SK-N-SH (cell line): ENCODE measurements around the gene GNAT1.

Source experiments
- CHD2 ChIP-seq: fragments of 150-350 bp; IDR thresholded peaks from 2 replicates; pipeline ENCODE4 v1.6.1; 2018; ENCODE audit warnings: low read length; ENCODE audit not compliant: partially characterized antibody
- FOXJ3 ChIP-seq: sonication (generic); formaldehyde crosslinking; IDR thresholded peaks from 2 replicates; pipeline ENCODE4 v1.5.1; 2020; ENCODE audit warnings: mild to moderate bottlenecking, missing genetic modification reagents
- FOXM1 ChIP-seq: IDR thresholded peaks from 2 replicates; pipeline ENCODE4 v1.4.0; 2012; ENCODE audit warnings: low read depth, mild to moderate bottlenecking
- NFIC ChIP-seq: IDR thresholded peaks from 2 replicates; pipeline ENCODE4 v1.4.0; 2012; ENCODE audit warnings: borderline replicate concordance
- POLR2AphosphoS5 ChIP-seq: IDR thresholded peaks from 2 replicates; pipeline ENCODE4 v1.6.1; 2012; ENCODE audit warnings: low read depth, low read length
- RAD21 ChIP-seq: IDR thresholded peaks from 2 replicates; pipeline ENCODE4 v1.6.1; 2012; ENCODE audit warnings: mild to moderate bottlenecking, low read length
- RCOR1 ChIP-seq: fragments of 150-350 bp; IDR thresholded peaks from 2 replicates; pipeline ENCODE4 v1.6.1; 2017; ENCODE audit warnings: antibody characterized with exemption, low read length
- REST ChIP-seq: IDR thresholded peaks from 2 replicates; pipeline ENCODE4 v1.6.1; 2012; ENCODE audit warnings: mild to moderate bottlenecking, low read depth, low read length, moderate library complexity
- RFX5 ChIP-seq: IDR thresholded peaks from 2 replicates; pipeline ENCODE4 v1.6.1; 2012; ENCODE audit warnings: mild to moderate bottlenecking, improper control_type of control experiment, low read length
- SIN3A ChIP-seq: IDR thresholded peaks from 2 replicates; pipeline ENCODE4 v1.6.1; 2012; ENCODE audit warnings: low read depth, mild to moderate bottlenecking, low read length, moderate library complexity, borderline replicate concordance
- TAF1 ChIP-seq: IDR thresholded peaks from 2 replicates; pipeline ENCODE4 v1.6.1; 2012; ENCODE audit warnings: low read depth, mild to moderate bottlenecking, low read length, moderate library complexity, borderline replicate concordance
- YY1 ChIP-seq: IDR thresholded peaks from 2 replicates; pipeline ENCODE4 v1.4.0; 2012; ENCODE audit warnings: low read depth, mild to moderate bottlenecking
- TF ChIP-seq, protein P1 (sequence below): fragments of 200-600 bp; sonication (generic); IDR thresholded peaks from 2 replicates; pipeline ENCODE4 v1.6.1; 2017; ENCODE audit warnings: antibody characterized with exemption, mild to moderate bottlenecking, moderate library complexity
- TF ChIP-seq, protein P2 (sequence below): fragments of 150-350 bp; IDR thresholded peaks from 2 replicates; pipeline ENCODE4 v1.6.1; 2016; ENCODE audit warnings: mild to moderate bottlenecking, low read depth, low read length

- TF ChIP-seq, protein P1, sequence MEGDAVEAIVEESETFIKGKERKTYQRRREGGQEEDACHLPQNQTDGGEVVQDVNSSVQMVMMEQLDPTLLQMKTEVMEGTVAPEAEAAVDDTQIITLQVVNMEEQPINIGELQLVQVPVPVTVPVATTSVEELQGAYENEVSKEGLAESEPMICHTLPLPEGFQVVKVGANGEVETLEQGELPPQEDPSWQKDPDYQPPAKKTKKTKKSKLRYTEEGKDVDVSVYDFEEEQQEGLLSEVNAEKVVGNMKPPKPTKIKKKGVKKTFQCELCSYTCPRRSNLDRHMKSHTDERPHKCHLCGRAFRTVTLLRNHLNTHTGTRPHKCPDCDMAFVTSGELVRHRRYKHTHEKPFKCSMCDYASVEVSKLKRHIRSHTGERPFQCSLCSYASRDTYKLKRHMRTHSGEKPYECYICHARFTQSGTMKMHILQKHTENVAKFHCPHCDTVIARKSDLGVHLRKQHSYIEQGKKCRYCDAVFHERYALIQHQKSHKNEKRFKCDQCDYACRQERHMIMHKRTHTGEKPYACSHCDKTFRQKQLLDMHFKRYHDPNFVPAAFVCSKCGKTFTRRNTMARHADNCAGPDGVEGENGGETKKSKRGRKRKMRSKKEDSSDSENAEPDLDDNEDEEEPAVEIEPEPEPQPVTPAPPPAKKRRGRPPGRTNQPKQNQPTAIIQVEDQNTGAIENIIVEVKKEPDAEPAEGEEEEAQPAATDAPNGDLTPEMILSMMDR: no peak
- no peak for TF ChIP-seq SIN3A
- TF ChIP-seq REST: no peak
- no peak for TF ChIP-seq FOXM1
- no peak for TF ChIP-seq FOXJ3 (CRISPR knock-in tag)
- TF ChIP-seq RFX5: no peak
- TF ChIP-seq RCOR1: peak; percentile 33; the same call in 1 of the 2 replicates
- TF ChIP-seq TAF1: no peak
- no peak for TF ChIP-seq POLR2AphosphoS5
- TF ChIP-seq, protein P2, sequence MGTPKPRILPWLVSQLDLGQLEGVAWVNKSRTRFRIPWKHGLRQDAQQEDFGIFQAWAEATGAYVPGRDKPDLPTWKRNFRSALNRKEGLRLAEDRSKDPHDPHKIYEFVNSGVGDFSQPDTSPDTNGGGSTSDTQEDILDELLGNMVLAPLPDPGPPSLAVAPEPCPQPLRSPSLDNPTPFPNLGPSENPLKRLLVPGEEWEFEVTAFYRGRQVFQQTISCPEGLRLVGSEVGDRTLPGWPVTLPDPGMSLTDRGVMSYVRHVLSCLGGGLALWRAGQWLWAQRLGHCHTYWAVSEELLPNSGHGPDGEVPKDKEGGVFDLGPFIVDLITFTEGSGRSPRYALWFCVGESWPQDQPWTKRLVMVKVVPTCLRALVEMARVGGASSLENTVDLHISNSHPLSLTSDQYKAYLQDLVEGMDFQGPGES: no peak
- TF ChIP-seq YY1: no peak
- no peak for TF ChIP-seq RAD21
- TF ChIP-seq NFIC: no peak
- TF ChIP-seq CHD2: peak; percentile 16
Measured at GRCh38 chr3:50181985-50182384, 9.4 kb upstream of the GNAT1 start.
